ENCODE results near the gene TENM4. TPM values are rescaled to one million over a fixed set of nuclear protein-coding genes. Genes with fewer than 3 reads are reported as not detected.

Gene TENM4
- polyA plus RNA-seq, 3 donors from 2014 or later = not detected

- Mint-ChIP-seq H3K27ac (no peak overlapping the region), H3K4me3 (no peak overlapping the region), H3K9me3 (peaks cover 0 to 5% (median 0%) of the 10 kb centered on the region in 6 donors)
These were observed 25.6 kb upstream of the TENM4 start for GRCh38 chr11:79466411-79466810.

GRCh38 chr11:79465160-79465559 lies 24.3 kb upstream of the TENM4 start:
- Mint-ChIP-seq H3K4me3 (no peak overlapping the region), H3K27me3 (ENCODE audit: low read depth in 3 of 3) (no peaks in the 10 kb centered on the region), H3K36me3 (no peaks in the 10 kb centered on the region), H3K4me1 (no peaks in the 10 kb centered on the region), H3K27ac (no peak overlapping the region), H3K9me3 (peaks cover 0 to 5% (median 0%) of the 10 kb centered on the region in 6 donors)
- no peak for DNase-seq

More at GRCh38 chr11:79466411-79466810, 25.6 kb upstream of the TENM4 start:
- Mint-ChIP-seq H3K27me3 (ENCODE audit: low read depth in 3 of 3) (peaks cover 0 to 4% (median 0%) of the 10 kb centered on the region in 3 donors), H3K4me1 (no peaks in the 10 kb centered on the region), H3K36me3 (no peaks in the 10 kb centered on the region)
- DNase-seq = no peak

- no peak for DNase-seq
- no peak overlapping the region for H3K4me3 Mint-ChIP-seq
These were observed 21.1 kb upstream of the TENM4 start for GRCh38 chr11:79461666-79462645.

GRCh38 chr11:79461144-79461543 lies 20.3 kb upstream of the TENM4 start:
- peaks cover 0 to 3% (median 0%) of the 10 kb centered on the region in 3 donors for H3K27me3 Mint-ChIP-seq (ENCODE audit: low read depth in 3 of 3)
- H3K36me3 Mint-ChIP-seq = no peaks in the 10 kb centered on the region
- H3K4me3 Mint-ChIP-seq = no peak overlapping the region
- DNase-seq = no peak
- no peak overlapping the region for H3K27ac Mint-ChIP-seq
- H3K4me1 Mint-ChIP-seq = no peaks in the 10 kb centered on the region
- H3K9me3 Mint-ChIP-seq = peaks cover 0 to 8% (median 2%) of the 10 kb centered on the region in 6 donors

More at GRCh38 chr11:79461666-79462645, 21.1 kb upstream of the TENM4 start:
- Mint-ChIP-seq H3K27me3 (ENCODE audit: low read depth in 3 of 3) (no peaks in the 10 kb centered on the region), H3K9me3 (peaks cover 0 to 4% (median 1%) of the 10 kb centered on the region in 6 donors), H3K4me1 (no peaks in the 10 kb centered on the region), H3K36me3 (no peaks in the 10 kb centered on the region), H3K27ac (no peak overlapping the region)

- H3K27ac Mint-ChIP-seq = no peak overlapping the region
- H3K36me3 Mint-ChIP-seq = no peaks in the 10 kb centered on the region
- no peak overlapping the region for H3K4me3 Mint-ChIP-seq
- H3K9me3 Mint-ChIP-seq = peaks cover 0 to 8% (median 3%) of the 10 kb centered on the region in 6 donors
- no peaks in the 10 kb centered on the region for H3K4me1 Mint-ChIP-seq
- DNase-seq = no peak
- peaks cover 0 to 3% (median 0%) of the 10 kb centered on the region in 3 donors for H3K27me3 Mint-ChIP-seq (ENCODE audit: low read depth in 3 of 3)
These were observed 17.9 kb upstream of the TENM4 start for GRCh38 chr11:79458709-79459108.

GRCh38 chr11:79456501-79456900 lies 15.7 kb upstream of the TENM4 start:
- Mint-ChIP-seq H3K4me1 (no peaks in the 10 kb centered on the region), H3K27me3 (ENCODE audit: low read depth in 3 of 3) (peaks cover 0 to 3% (median 0%) of the 10 kb centered on the region in 3 donors), H3K4me3 (no peak overlapping the region), H3K9me3 (peaks cover 0 to 8% (median 4%) of the 10 kb centered on the region in 6 donors), H3K27ac (no peak overlapping the region), H3K36me3 (no peaks in the 10 kb centered on the region)
- DNase-seq = no peak

GRCh38 chr11:79453617-79454016 lies 12.8 kb upstream of the TENM4 start:
- peaks cover 0 to 8% (median 4%) of the 10 kb centered on the region in 6 donors for H3K9me3 Mint-ChIP-seq
- no peaks in the 10 kb centered on the region for H3K36me3 Mint-ChIP-seq
- H3K4me1 Mint-ChIP-seq = no peaks in the 10 kb centered on the region
- no peak for DNase-seq
- no peak overlapping the region for H3K27ac Mint-ChIP-seq
- peaks cover 0 to 3% (median 0%) of the 10 kb centered on the region in 3 donors for H3K27me3 Mint-ChIP-seq (ENCODE audit: low read depth in 3 of 3)
- no peak overlapping the region for H3K4me3 Mint-ChIP-seq

GRCh38 chr11:79449040-79449439 lies 8.2 kb upstream of the TENM4 start:
- no peaks in the 10 kb centered on the region for H3K36me3 Mint-ChIP-seq
- H3K4me3 Mint-ChIP-seq = no peak overlapping the region
- peaks cover 0 to 4% (median 2%) of the 10 kb centered on the region in 6 donors for H3K9me3 Mint-ChIP-seq
- H3K27me3 Mint-ChIP-seq (ENCODE audit: low read depth in 3 of 3) = no peaks in the 10 kb centered on the region
- H3K27ac Mint-ChIP-seq = no peak overlapping the region
- DNase-seq = no peak
- H3K4me1 Mint-ChIP-seq = no peaks in the 10 kb centered on the region

- no peak for DNase-seq
- Mint-ChIP-seq H3K27ac (no peak overlapping the region), H3K36me3 (no peaks in the 10 kb centered on the region), H3K4me1 (no peaks in the 10 kb centered on the region), H3K4me3 (no peak overlapping the region), H3K27me3 (ENCODE audit: low read depth in 3 of 3) (peaks cover 0 to 2% (median 0%) of the 10 kb centered on the region in 3 donors), H3K9me3 (peaks cover 0 to 12% (median 5%) of the 10 kb centered on the region in 6 donors)
These were observed 6.4 kb upstream of the TENM4 start for GRCh38 chr11:79447038-79447786.

- no peak overlapping the region for H3K27ac Mint-ChIP-seq
- no peak overlapping the region for H3K4me3 Mint-ChIP-seq
- H3K4me1 Mint-ChIP-seq = no peaks in the 10 kb centered on the region
- peaks cover 0 to 5% (median 4%) of the 10 kb centered on the region in 3 donors for H3K36me3 Mint-ChIP-seq
- H3K27me3 Mint-ChIP-seq (ENCODE audit: low read depth in 3 of 3) = peaks cover 6 to 10% (median 6%) of the 10 kb centered on the region in 3 donors
- H3K9me3 Mint-ChIP-seq = peaks cover 2 to 21% (median 15%) of the 10 kb centered on the region in 6 donors
- DNase-seq = no peak
These were observed 4.1 kb upstream of the TENM4 start for GRCh38 chr11:79444923-79445322.

- peak overlapping the region in 1 of 5 donors; percentile 68 for H3K4me3 Mint-ChIP-seq
- peaks cover 0 to 8% (median 4%) of the 10 kb centered on the region in 3 donors for H3K36me3 Mint-ChIP-seq
These were observed 638 bp upstream of the TENM4 start for GRCh38 chr11:79441461-79441875.

GRCh38 chr11:79439886-79440570 lies 802 bp downstream of the TENM4 start:
- H3K4me3 Mint-ChIP-seq = no peak overlapping the region
- peaks cover 8 to 33% (median 25%) of the 10 kb centered on the region in 6 donors for H3K9me3 Mint-ChIP-seq
- DNase-seq = no peak
- H3K27ac Mint-ChIP-seq = no peak overlapping the region
- H3K4me1 Mint-ChIP-seq = no peaks in the 10 kb centered on the region
- peaks cover 0 to 8% (median 4%) of the 10 kb centered on the region in 3 donors for H3K36me3 Mint-ChIP-seq
- H3K27me3 Mint-ChIP-seq (ENCODE audit: low read depth in 3 of 3) = peaks cover 13 to 29% (median 18%) of the 10 kb centered on the region in 3 donors

More at GRCh38 chr11:79441461-79441875, 638 bp upstream of the TENM4 start:
- Mint-ChIP-seq H3K27me3 (ENCODE audit: low read depth in 3 of 3) (peaks cover 8 to 23% (median 14%) of the 10 kb centered on the region in 3 donors), H3K27ac (peak overlapping the region in 1 of 6 donors; percentile 34), H3K9me3 (peaks cover 4 to 28% (median 22%) of the 10 kb centered on the region in 6 donors), H3K4me1 (no peaks in the 10 kb centered on the region)
- no peak for DNase-seq

- no peaks in the 10 kb centered on the region for H3K4me1 Mint-ChIP-seq
- peaks cover 8 to 34% (median 25%) of the 10 kb centered on the region in 6 donors for H3K9me3 Mint-ChIP-seq
- DNase-seq = no peak
- peaks cover 13 to 29% (median 18%) of the 10 kb centered on the region in 3 donors for H3K27me3 Mint-ChIP-seq (ENCODE audit: low read depth in 3 of 3)
- H3K4me3 Mint-ChIP-seq = no peak overlapping the region
- H3K27ac Mint-ChIP-seq = no peak overlapping the region
- H3K36me3 Mint-ChIP-seq = peaks cover 0 to 8% (median 4%) of the 10 kb centered on the region in 3 donors
These were observed 1.4 kb downstream of the TENM4 start for GRCh38 chr11:79439410-79439885.

Measured in immature natural killer cell (primary cell).